Stimulated activated effector memory CD8-positive, alpha-beta T cell treated with anti-CD3 and anti-CD28 coated beads, Interleukin-12 subunit alpha, Interleukin-12 subunit beta, amount 100 ng/mL, for 72 hours (primary cell): ENCODE data around the gene ADIPOR2.

Source experiments
- ATAC-seq: fragments of 150-1000 bp; cut with Tn5 transposase; 2 replicates; pipeline ENCODE4 v1.10.0; 2021
- DNase-seq, 2 donors: peaks; one replicate each; pipeline ENCODE4 v3.0.0; 2021 to 2022; ENCODE audit warnings: low spot score in 2 of 2
- H3K27ac Mint-ChIP-seq: one replicate; pipeline ENCODE4 v1.8.0; 2022; ENCODE audit warnings: mild to moderate bottlenecking, mixed read lengths
- H3K36me3 Mint-ChIP-seq: one replicate; pipeline ENCODE4 v1.8.0; 2022; ENCODE audit warnings: mild to moderate bottlenecking, mixed read lengths
- H3K4me1 Mint-ChIP-seq: one replicate; pipeline ENCODE4 v1.8.0; 2022; ENCODE audit warnings: mixed read lengths
- H3K4me3 Mint-ChIP-seq: one replicate; pipeline ENCODE4 v1.8.0; 2022; ENCODE audit warnings: mild to moderate bottlenecking, mixed read lengths
- H3K9me3 Mint-ChIP-seq: one replicate; pipeline ENCODE4 v1.8.0; 2022; ENCODE audit warnings: mixed read lengths

ADIPOR2 gene

GRCh38 chr12:1660304-1661187 lies 30.3 kb upstream of the ADIPOR2 start:
- H3K9me3 Mint-ChIP-seq: no peaks in the 10 kb centered on the region
- H3K27ac Mint-ChIP-seq: peak overlapping the region; percentile 63
- no peak overlapping the region for H3K4me3 Mint-ChIP-seq
- ATAC-seq (peak; percentile 44), DNase-seq (peak in 1 of 2 donors; percentile 61)
- peaks cover 28% of the 10 kb centered on the region for H3K4me1 Mint-ChIP-seq
- H3K36me3 Mint-ChIP-seq: peaks cover 23% of the 10 kb centered on the region

DNA sequence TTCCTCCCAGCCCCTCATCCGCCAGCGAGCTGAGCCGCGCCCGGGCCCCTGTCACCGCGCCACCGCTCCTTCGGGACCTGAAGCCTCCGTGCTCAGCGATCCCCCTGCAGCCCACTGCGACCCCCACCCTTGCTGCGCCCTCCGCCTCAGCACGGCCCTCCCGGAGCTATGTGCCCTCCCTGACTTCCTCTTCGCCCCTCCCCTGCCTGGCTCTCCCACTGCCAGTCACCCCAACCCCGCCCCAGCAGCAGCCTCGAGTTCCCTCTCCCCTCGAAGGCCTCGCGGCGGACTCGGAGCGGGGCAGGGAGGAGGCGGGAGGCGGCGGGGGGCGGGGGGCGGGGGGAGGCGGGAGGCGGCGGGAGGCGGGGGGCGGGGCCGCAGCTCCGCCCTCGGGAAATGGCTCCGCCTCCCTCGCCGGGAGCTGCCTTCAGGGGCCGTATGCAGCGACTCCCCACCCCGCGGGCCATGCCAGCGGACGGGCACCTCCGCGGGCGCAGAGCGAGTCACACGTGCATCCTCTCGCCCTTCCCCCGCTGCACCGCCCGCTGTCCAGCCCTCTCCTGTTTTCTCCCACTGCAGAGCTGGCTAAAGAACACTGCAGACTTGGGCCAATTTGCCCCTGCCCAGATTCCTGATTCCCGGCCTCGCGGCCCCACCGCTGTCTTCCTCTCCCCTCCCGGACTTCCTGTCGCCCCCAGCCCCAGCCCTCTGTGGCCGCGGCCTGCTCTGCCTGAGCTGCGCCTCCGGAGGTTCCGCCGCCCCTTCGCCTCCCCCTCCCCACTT lies 29.1 kb upstream of the ADIPOR2 start:
- Mint-ChIP-seq H3K27ac (peak overlapping the region; percentile 76), H3K36me3 (peaks cover 23% of the 10 kb centered on the region), H3K4me1 (peaks cover 30% of the 10 kb centered on the region), H3K4me3 (peak overlapping the region; percentile 64), H3K9me3 (no peaks in the 10 kb centered on the region)
- peak; percentile 75 to 89 for DNase-seq
- peak; percentile 96 for ATAC-seq

DNA sequence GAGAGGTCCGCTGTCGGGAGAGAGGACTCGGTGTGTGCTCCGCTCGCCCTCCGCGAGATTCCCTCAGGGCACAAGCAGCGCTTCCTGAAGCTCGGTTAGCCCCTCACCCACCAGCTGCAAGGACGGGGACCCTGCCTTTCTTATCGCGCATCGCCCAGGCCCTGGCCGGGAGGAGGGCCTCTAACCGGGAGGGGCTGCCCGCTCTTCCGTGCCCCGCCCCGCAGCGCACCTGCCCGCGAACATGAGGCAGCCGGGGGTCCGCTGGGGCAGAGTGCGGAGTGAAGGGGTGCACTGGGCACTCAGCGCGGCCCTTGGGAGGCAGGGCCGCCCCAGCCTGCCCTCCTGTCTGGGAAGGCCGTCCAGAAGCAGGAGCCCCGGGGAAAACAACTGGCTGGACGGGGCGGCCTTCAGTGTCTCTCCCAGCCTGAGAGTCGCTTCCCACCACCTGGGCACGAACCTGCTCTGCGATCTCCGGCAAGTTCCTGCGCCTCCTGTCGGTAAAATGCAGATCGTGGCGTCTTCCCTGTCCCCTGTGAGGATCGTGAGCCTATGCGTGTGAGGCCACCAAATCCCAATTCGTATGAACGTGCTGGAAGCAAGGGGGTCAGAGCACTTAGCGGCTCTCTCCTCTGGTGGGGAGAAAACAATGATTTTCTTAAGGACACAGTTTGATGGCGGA lies 28.0 kb upstream of the ADIPOR2 start:
- Mint-ChIP-seq H3K9me3 (no peaks in the 10 kb centered on the region), H3K27ac (peak overlapping the region; percentile 76), H3K36me3 (peaks cover 23% of the 10 kb centered on the region), H3K4me3 (peak overlapping the region; percentile 64), H3K4me1 (peaks cover 40% of the 10 kb centered on the region)
- no peak for ATAC-seq
- no peak for DNase-seq

DNA sequence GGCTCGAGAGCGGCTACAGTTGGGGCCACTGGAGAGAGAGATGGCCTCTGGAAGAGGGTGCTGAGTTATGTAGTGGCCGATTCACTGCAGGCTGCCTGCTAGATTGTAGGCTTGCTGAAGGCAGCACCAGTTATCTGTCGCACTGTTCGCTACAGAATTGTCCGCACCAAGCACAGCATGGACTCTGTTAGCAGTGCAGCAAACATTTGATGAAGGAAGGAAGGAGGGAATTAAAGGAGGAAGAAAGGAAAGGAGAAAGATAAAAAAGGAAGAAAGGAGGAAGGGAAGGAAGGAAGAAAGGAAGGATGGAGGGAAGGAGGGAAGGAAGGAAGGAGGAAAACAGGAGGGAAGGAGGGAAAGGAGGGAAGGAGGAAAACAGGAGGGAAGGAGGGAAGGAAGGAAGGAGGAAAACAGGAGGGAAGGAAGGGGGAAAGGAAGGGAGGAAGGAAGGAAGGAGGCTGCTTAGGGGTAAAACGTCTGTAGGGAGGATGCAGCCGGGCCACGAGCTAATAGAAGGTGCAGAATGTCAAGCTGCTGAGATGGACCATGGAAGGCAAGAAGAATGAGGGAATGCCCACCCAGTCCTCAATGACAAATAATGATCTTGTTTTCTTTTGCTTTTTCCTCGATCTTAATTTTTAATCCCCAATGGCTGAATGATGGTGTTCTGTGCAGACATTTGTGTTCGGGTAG lies 27.3 kb upstream of the ADIPOR2 start:
- DNase-seq (no peak), ATAC-seq (no peak)
- peak overlapping the region; percentile 64 for H3K4me3 Mint-ChIP-seq
- no peaks in the 10 kb centered on the region for H3K9me3 Mint-ChIP-seq
- H3K36me3 Mint-ChIP-seq: peaks cover 23% of the 10 kb centered on the region
- peak overlapping the region; percentile 76 for H3K27ac Mint-ChIP-seq
- H3K4me1 Mint-ChIP-seq: peaks cover 46% of the 10 kb centered on the region

DNA sequence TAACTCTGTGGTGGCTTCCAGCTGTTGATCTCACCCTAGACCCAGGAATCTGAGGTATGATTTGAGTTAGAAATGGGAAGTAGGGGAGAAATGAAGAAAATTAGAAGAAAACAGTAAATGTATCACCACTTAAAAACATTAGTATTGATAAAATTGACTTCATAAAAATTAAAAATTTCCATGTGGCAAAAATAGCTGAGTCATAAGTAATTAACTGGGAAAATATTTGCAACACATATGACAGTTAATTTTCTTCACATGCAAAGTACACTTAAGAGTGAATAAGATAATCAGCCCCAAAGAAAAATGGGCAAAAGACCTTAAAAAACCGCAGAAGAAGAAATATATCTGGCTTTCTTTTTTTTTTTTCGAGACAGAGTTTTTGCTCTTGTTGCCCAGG lies 25.5 kb upstream of the ADIPOR2 start:
- H3K4me1 Mint-ChIP-seq: peaks cover 53% of the 10 kb centered on the region
- H3K9me3 Mint-ChIP-seq: no peaks in the 10 kb centered on the region
- DNase-seq (no peak), ATAC-seq (no peak)
- peaks cover 23% of the 10 kb centered on the region for H3K36me3 Mint-ChIP-seq
- peak overlapping the region; percentile 6 for H3K27ac Mint-ChIP-seq
- no peak overlapping the region for H3K4me3 Mint-ChIP-seq

GRCh38 chr12:1666215-1666614 lies 24.7 kb upstream of the ADIPOR2 start:
- Mint-ChIP-seq H3K4me3 (no peak overlapping the region), H3K9me3 (no peaks in the 10 kb centered on the region), H3K27ac (peak overlapping the region; percentile 91), H3K4me1 (peaks cover 53% of the 10 kb centered on the region), H3K36me3 (peaks cover 23% of the 10 kb centered on the region)
- DNase-seq (no peak), ATAC-seq (no peak)

GRCh38 chr12:1666685-1667162 lies 24.1 kb upstream of the ADIPOR2 start:
- no peaks in the 10 kb centered on the region for H3K9me3 Mint-ChIP-seq
- peak overlapping the region; percentile 44 for H3K4me3 Mint-ChIP-seq
- ATAC-seq: no peak
- H3K27ac Mint-ChIP-seq: peak overlapping the region; percentile 91
- H3K36me3 Mint-ChIP-seq: peaks cover 19% of the 10 kb centered on the region
- peaks cover 53% of the 10 kb centered on the region for H3K4me1 Mint-ChIP-seq
- DNase-seq: no peak

DNA sequence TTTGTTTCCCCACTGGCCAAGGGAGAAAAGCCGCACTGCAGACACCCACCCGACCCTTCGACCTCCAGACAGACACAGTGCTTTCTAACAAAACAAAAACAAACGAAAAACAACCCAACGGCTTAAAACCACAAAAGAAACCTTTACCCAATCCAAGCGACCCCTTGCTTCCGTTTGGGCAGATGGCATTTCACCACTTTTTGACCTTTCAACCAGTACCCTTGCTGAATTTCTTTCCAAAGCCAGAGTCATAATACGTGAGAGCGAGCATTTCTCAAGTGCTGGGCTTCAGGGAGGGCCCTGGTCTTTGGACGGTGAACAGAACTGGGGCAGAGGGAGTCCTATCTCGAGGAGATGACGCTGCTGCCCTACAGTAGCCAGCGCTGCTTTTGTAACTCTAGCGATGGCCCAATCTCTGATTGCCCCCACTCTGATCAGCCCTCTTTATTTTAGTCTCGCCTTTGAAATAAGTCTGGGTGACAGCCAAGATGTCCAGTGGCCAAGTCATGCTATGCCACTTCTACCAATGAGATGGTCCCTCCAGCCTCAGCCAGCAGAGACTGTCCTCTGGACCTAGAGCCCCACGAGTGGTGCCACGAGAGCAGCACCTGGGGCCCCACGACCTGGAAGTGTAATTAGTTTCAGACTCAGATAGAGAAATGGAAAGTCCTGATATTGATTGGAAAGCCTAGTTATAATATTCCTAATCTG lies 21.9 kb upstream of the ADIPOR2 start:
- DNase-seq: no peak

GRCh38 chr12:1670358-1671268 lies 20.3 kb upstream of the ADIPOR2 start:
- Mint-ChIP-seq H3K27ac (peak overlapping the region; percentile 15), H3K4me3 (no peak overlapping the region), H3K4me1 (peaks cover 33% of the 10 kb centered on the region), H3K9me3 (no peaks in the 10 kb centered on the region), H3K36me3 (no peaks in the 10 kb centered on the region)
- no peak for DNase-seq
- ATAC-seq: no peak

More for the DNA sequence above, 21.9 kb upstream of the ADIPOR2 start:
- peaks cover 41% of the 10 kb centered on the region for H3K4me1 Mint-ChIP-seq
- H3K36me3 Mint-ChIP-seq: peaks cover 3% of the 10 kb centered on the region
- H3K27ac Mint-ChIP-seq: peak overlapping the region; percentile 94
- peak; percentile 44 for ATAC-seq
- peak overlapping the region; percentile 56 for H3K4me3 Mint-ChIP-seq
- no peaks in the 10 kb centered on the region for H3K9me3 Mint-ChIP-seq

- H3K27ac Mint-ChIP-seq: peak overlapping the region; percentile 44
- no peak for DNase-seq
- H3K36me3 Mint-ChIP-seq: no peaks in the 10 kb centered on the region
- ATAC-seq: no peak
- no peaks in the 10 kb centered on the region for H3K9me3 Mint-ChIP-seq
- no peak overlapping the region for H3K4me3 Mint-ChIP-seq
- H3K4me1 Mint-ChIP-seq: no peaks in the 10 kb centered on the region
These were observed 14.8 kb upstream of the ADIPOR2 start for GRCh38 chr12:1676043-1676442.

GRCh38 chr12:1680804-1681492 lies 9.9 kb upstream of the ADIPOR2 start:
- no peak overlapping the region for H3K4me3 Mint-ChIP-seq
- no peaks in the 10 kb centered on the region for H3K9me3 Mint-ChIP-seq
- no peaks in the 10 kb centered on the region for H3K4me1 Mint-ChIP-seq
- ATAC-seq (no peak), DNase-seq (no peak)
- H3K27ac Mint-ChIP-seq: no peak overlapping the region
- no peaks in the 10 kb centered on the region for H3K36me3 Mint-ChIP-seq

DNA sequence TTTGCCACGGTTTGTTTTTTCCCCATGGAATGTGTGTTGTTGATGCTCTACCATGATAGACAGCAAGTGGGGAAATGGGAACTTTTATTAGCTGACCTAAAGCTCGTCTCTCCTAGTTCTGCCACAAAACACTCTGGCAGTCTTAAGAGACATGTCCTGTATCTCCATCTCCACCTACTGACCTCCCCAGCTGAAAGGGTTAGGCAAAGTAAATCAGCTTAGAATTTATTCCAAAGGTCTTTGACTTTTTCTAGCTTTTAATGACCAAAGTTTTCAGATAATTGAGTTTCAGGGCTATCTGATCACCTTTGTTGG lies 9.4 kb upstream of the ADIPOR2 start:
- H3K4me1 Mint-ChIP-seq: no peaks in the 10 kb centered on the region
- DNase-seq: no peak
- ATAC-seq: no peak
- H3K9me3 Mint-ChIP-seq: no peaks in the 10 kb centered on the region
- H3K4me3 Mint-ChIP-seq: no peak overlapping the region
- H3K36me3 Mint-ChIP-seq: no peaks in the 10 kb centered on the region
- no peak overlapping the region for H3K27ac Mint-ChIP-seq

DNA sequence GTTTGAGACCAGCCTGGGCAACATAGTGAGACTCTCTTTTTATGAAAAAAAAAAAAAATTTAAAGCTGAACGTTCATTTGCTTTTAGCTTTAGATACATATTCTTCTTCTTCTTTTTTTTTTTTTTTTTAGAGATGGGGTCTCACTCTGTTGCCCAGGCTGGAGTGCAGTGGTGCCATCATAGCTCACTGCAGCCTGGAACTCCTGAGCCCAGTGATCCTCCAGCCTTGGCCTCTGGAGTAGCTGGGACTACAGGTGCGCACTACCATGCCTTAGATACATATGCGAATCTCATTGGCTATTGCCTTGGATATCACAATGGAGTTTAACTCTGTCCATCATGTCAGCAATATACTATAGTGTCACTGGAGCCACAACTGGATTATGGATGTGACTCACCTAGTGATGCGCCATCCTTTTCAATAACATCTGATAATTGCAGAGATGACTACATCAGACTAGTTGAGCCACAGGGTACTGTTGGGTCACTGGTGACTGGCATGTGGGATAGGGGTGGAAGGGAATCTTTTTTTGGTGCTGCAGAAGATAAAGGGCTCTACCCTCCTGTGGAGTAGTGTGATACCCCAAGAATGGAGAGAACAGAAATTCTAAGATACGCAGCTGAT lies 2.7 kb upstream of the ADIPOR2 start:
- DNase-seq (peak in 1 of 2 donors; percentile 45), ATAC-seq (peak; percentile 19)
- peaks cover 29% of the 10 kb centered on the region for H3K36me3 Mint-ChIP-seq
- no peak overlapping the region for H3K27ac Mint-ChIP-seq
- H3K9me3 Mint-ChIP-seq: no peaks in the 10 kb centered on the region
- H3K4me1 Mint-ChIP-seq: peaks cover 33% of the 10 kb centered on the region
- H3K4me3 Mint-ChIP-seq: no peak overlapping the region
